GM23248 (cell line): ENCODE measurements around the gene RCL1. TPM values are rescaled to one million over a fixed set of nuclear protein-coding genes. Genes with fewer than 3 reads are reported as not detected.

ENCODE experiments used
- DNase-seq: peaks from one replicate; pipeline ENCODE4 v3.0.0-alpha.2; 2015
- H2AFZ ChIP-seq: fragments of 200-600 bp; sonication (generic); 2 replicates; pipeline ENCODE4 v1.6.1; 2016; ENCODE audit warnings: antibody characterized with exemption
- H3F3A ChIP-seq: fragments of 200-600 bp; sonication (generic); 2 replicates; pipeline ENCODE4 v1.6.1; 2016; ENCODE audit warnings: mild to moderate bottlenecking, antibody characterized with exemption, mixed run types; ENCODE audit not compliant: insufficient read depth
- H3K27ac ChIP-seq: fragments of 200-600 bp; sonication (generic); 2 replicates; pipeline ENCODE4 v1.5.1; 2016; ENCODE audit warnings: mild to moderate bottlenecking
- H3K27me3 ChIP-seq: fragments of 200-600 bp; sonication (generic); replicated peaks from 2 replicates; pipeline ENCODE4 v1.6.1; 2016; ENCODE audit warnings: mild to moderate bottlenecking; ENCODE audit not compliant: insufficient read depth
- H3K36me3 ChIP-seq: fragments of 200-600 bp; sonication (generic); 2 replicates; pipeline ENCODE4 v1.6.1; 2016; ENCODE audit warnings: low read depth, mild to moderate bottlenecking
- H3K4me1 ChIP-seq: fragments of 200-600 bp; sonication (generic); 2 replicates; pipeline ENCODE4 v1.6.1; 2016; ENCODE audit warnings: mild to moderate bottlenecking; ENCODE audit not compliant: insufficient read depth
- H3K4me2 ChIP-seq: fragments of 200-600 bp; sonication (generic); one replicate; pipeline ENCODE4 v1.6.1; 2016; ENCODE audit warnings: mild to moderate bottlenecking; ENCODE audit not compliant: unreplicated experiment
- H3K4me3 ChIP-seq: fragments of 200-600 bp; sonication (generic); 2 replicates; pipeline ENCODE4 v1.5.1; 2016; ENCODE audit warnings: mild to moderate bottlenecking
- H3K79me2 ChIP-seq: fragments of 200-600 bp; sonication (generic); 2 replicates; pipeline ENCODE4 v1.6.1; 2016; ENCODE audit warnings: mild to moderate bottlenecking; ENCODE audit not compliant: insufficient read depth
- H3K9ac ChIP-seq: fragments of 200-600 bp; sonication (generic); 2 replicates; pipeline ENCODE4 v1.6.1; 2016; ENCODE audit warnings: mild to moderate bottlenecking
- H3K9me2 ChIP-seq: fragments of 200-600 bp; sonication (generic); 2 replicates; pipeline ENCODE4 v1.6.1; 2016; ENCODE audit warnings: mixed run types, mild to moderate bottlenecking, moderate library complexity; ENCODE audit not compliant: insufficient read depth
- H3K9me3 ChIP-seq: fragments of 200-600 bp; sonication (generic); one replicate; pipeline ENCODE4 v1.6.1; 2017; ENCODE audit warnings: low read depth
- H4K20me1 ChIP-seq: fragments of 200-600 bp; sonication (generic); 2 replicates; pipeline ENCODE4 v1.6.0; 2016; ENCODE audit not compliant: insufficient read depth
- EZH2 ChIP-seq: fragments of 200-600 bp; sonication (generic); IDR thresholded peaks from 2 replicates; pipeline ENCODE4 v1.6.1; 2018; ENCODE audit warnings: antibody characterized with exemption, mild to moderate bottlenecking; ENCODE audit not compliant: insufficient read depth, poor library complexity, severe bottlenecking
- EZH2phosphoT487 ChIP-seq: fragments of 200-600 bp; sonication (generic); IDR thresholded peaks from 2 replicates; pipeline ENCODE4 v1.6.1; 2018; ENCODE audit warnings: antibody characterized with exemption, moderate library complexity, mild to moderate bottlenecking, low read depth; ENCODE audit not compliant: insufficient read depth
- WGBS, 2 experiments: methylation state at CpG; one replicate each; pipeline ENCODE4 v1.1.6; 2015 to 2017; ENCODE audit warnings: low lambda C conversion rate in 2 of 2, low coverage in 1 of 2; ENCODE audit errors: missing lambda C conversion rate in 2 of 2; 5-methylcytosine and 5-hydroxymethylcytosine counted together
- in situ Hi-C: fragments of 300-500 bp; cut with MboI; formaldehyde crosslinking; loops from 2 replicates; pipeline ENCODE4 v1.15.0; 2020
- polyA plus RNA-seq: library from polyadenylated mRNA; unstranded; fragments of >200 nt; fragmentation: Nextera tagmentation; extraction: Ambion mirVana; gene quantifications from 2 replicates; pipeline ENCODE4 v1.2.1, GENCODE V29; 2016
- total RNA-seq: library from RNA; depleted of rRNA; stranded (reverse); fragments of >200 nt; shearing (Covaris generic); gene quantifications from 2 replicates; pipeline ENCODE4 v1.2.3, GENCODE V29; 2014

RCL1 gene
- total and polyA plus RNA-seq, 2 experiments from 2014 or later, result 7.7 to 7.8 TPM

DNA sequence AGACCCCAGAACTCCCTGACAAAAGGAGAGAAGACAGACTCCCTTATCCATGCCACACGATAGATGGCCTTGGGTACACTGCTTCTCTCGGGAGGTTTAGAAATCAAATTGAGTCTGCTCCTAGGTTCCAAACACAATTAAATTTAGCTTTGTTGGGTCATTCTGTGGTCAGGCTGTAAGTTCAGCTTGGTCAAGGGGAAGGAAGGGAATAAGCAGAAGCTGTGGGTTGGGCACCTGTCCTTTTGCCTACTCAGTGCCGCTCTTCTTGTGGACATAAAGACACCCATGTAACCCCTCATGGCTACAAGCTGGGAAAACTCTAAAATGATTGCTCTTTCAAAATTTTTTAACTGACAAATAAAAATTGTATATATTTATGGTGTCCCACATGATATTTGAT lies 32.6 kb upstream of the RCL1 start:
- peaks cover 3% of the 10 kb centered on the region; the same call in 1 of the 2 replicates for H3K4me1 ChIP-seq
- no peak overlapping the region for H3K27ac ChIP-seq

GRCh38 chr9:4762108-4762885 lies 30.4 kb upstream of the RCL1 start:
- peak overlapping the region; percentile 29 for H3K4me2 ChIP-seq
- H2AFZ ChIP-seq, result peak overlapping the region; percentile 59
- WGBS, 2 experiments, result 27 to 28% methylated on average over 22 of the region's 22 CpGs
- no peak overlapping the region for H3K27ac ChIP-seq
- no peak for TF ChIP-seq EZH2
- no peak for TF ChIP-seq EZH2phosphoT487
- H3K9ac ChIP-seq, result no peak overlapping the region
- no peaks in the 10 kb centered on the region for H4K20me1 ChIP-seq
- H3K79me2 ChIP-seq, result no peaks in the 10 kb centered on the region
- in situ Hi-C loops, result loop anchor here (10.0 kb wide), 2 partner anchors 233 to 833 kb away; no protein-coding TSS in a partner anchor
- H3K9me2 ChIP-seq, result no peaks in the 10 kb centered on the region
- no peaks in the 10 kb centered on the region for H3F3A ChIP-seq
- no peak overlapping the region for H3K4me3 ChIP-seq
- DNase-seq, result peak; percentile 69
- no peaks in the 10 kb centered on the region for H3K9me3 ChIP-seq
- H3K27me3 ChIP-seq, result no peaks in the 10 kb centered on the region; the same call in 1 of the 2 replicates
- H3K36me3 ChIP-seq, result no peaks in the 10 kb centered on the region
- H3K4me1 ChIP-seq, result peaks cover 3% of the 10 kb centered on the region; the same call in 1 of the 2 replicates

More for the DNA sequence above, 32.6 kb upstream of the RCL1 start:
- WGBS, 2 experiments, result 78 to 83% methylated on average over 3 of the region's 3 CpGs
- no peaks in the 10 kb centered on the region for H3K9me2 ChIP-seq
- H3F3A ChIP-seq, result no peaks in the 10 kb centered on the region
- H3K36me3 ChIP-seq, result no peaks in the 10 kb centered on the region
- no peaks in the 10 kb centered on the region; the same call in 1 of the 2 replicates for H3K27me3 ChIP-seq
- TF ChIP-seq EZH2phosphoT487 (no peak), EZH2 (no peak)
- H3K9me3 ChIP-seq, result no peaks in the 10 kb centered on the region
- no peak overlapping the region for H3K9ac ChIP-seq
- H3K4me2 ChIP-seq, result no peak overlapping the region
- in situ Hi-C loops, result loop anchor here (10.0 kb wide), 2 partner anchors 235 to 835 kb away; no protein-coding TSS in a partner anchor
- DNase-seq, result no peak
- no peaks in the 10 kb centered on the region for H4K20me1 ChIP-seq
- no peak overlapping the region for H2AFZ ChIP-seq
- H3K4me3 ChIP-seq, result no peak overlapping the region
- no peaks in the 10 kb centered on the region for H3K79me2 ChIP-seq

DNA sequence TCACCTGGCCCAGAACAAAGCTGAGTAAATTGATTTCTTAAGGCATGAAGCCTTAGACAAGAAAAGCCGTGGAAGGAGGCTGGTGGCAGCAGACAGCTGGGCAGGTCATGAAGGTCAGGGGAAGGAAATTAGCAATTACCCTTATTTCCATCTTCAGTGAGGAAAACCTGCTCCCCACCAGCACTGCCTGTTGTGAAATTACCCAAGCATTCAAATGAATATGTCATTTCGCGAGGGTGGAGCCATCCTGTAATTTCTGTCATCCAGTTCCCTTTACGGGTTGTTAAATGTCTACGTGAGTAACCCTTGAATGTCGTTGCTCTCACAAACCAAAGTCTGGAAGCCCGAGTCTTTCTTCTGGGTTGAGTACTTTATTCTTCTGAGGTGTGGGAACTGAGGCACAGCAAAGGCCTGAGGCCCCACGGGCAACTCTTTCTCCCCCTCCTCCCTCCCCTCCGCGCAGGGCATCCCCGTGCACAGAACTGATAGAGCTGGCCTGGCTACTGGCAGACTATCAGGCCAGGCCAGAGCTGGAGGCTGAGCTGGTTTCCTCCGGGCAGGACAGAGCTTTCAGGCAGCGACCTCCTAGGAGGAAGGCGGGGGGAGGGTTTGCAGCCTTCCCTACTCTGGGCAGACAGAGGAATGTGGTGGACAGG lies 29.7 kb upstream of the RCL1 start:
- Histone ChIP-seq H3K9me3 (no peaks in the 10 kb centered on the region), H3K4me1 (peaks cover 3% of the 10 kb centered on the region; the same call in 1 of the 2 replicates), H3K79me2 (no peaks in the 10 kb centered on the region), H3F3A (no peaks in the 10 kb centered on the region), H3K9ac (no peak overlapping the region), H3K4me2 (peak overlapping the region; percentile 29), H3K27me3 (no peaks in the 10 kb centered on the region; the same call in 1 of the 2 replicates), H3K27ac (no peak overlapping the region), H3K9me2 (no peaks in the 10 kb centered on the region), H4K20me1 (no peaks in the 10 kb centered on the region), H3K36me3 (no peaks in the 10 kb centered on the region), H2AFZ (peak overlapping the region; percentile 59), H3K4me3 (no peak overlapping the region)
- WGBS, 2 experiments, result 61 to 62% methylated on average over 14 of the region's 14 CpGs
- TF ChIP-seq EZH2phosphoT487 (no peak), EZH2 (no peak)
- DNase-seq, result peak; percentile 62
- in situ Hi-C loops, result loop anchor here (10.0 kb wide), 2 partner anchors 232 to 832 kb away; no protein-coding TSS in a partner anchor

DNA sequence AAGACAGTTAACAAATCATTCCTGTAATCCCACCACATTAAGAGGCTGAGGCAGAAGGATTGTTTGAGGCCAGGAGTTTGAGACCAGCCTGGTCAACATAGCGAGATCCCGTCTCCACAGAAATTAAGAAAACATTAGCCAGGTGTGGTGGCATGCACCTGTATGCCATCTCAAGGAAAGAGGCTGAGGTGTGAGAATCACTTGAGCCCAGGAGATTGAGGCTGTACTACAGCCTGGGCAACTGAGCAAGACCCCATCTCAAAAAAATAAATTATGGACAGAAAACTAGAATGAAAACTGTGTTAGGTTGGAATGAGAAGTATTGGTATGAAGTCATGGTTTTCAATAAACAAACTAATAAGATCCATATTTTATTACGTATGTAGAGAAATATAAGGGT lies 28.7 kb upstream of the RCL1 start:
- in situ Hi-C loops, result loop anchor here (10.0 kb wide), 2 partner anchors 231 to 831 kb away; no protein-coding TSS in a partner anchor
- Histone ChIP-seq H3K36me3 (no peaks in the 10 kb centered on the region), H3K9me3 (no peaks in the 10 kb centered on the region), H3K4me3 (no peak overlapping the region), H3F3A (no peaks in the 10 kb centered on the region), H3K79me2 (no peaks in the 10 kb centered on the region), H3K27ac (no peak overlapping the region), H3K9me2 (no peaks in the 10 kb centered on the region), H3K4me2 (no peak overlapping the region), H3K4me1 (peaks cover 3% of the 10 kb centered on the region; the same call in 1 of the 2 replicates), H3K9ac (no peak overlapping the region), H2AFZ (no peak overlapping the region), H3K27me3 (no peaks in the 10 kb centered on the region; the same call in 1 of the 2 replicates), H4K20me1 (no peaks in the 10 kb centered on the region)
- no peak for TF ChIP-seq EZH2
- TF ChIP-seq EZH2phosphoT487, result no peak
- no peak for DNase-seq
- WGBS, 2 experiments, result 58 to 63% methylated on average over 3 of the region's 3 CpGs
